Keratinocyte (primary cell): ENCODE measurements around the gene MYO1G. TPM values are rescaled to one million over a fixed set of nuclear protein-coding genes. Genes with fewer than 3 reads are reported as not detected.

Experiments used
- DNase-seq: peaks from one replicate; pipeline ENCODE4 v3.0.0-alpha.2; 2011; ENCODE audit warnings: low read depth, missing footprints, low spot score
- FAIRE-seq: peaks from 2 replicates; lab custom pipeline; 2011; peaks lifted over from hg19 to GRCh38; lab: Jason Lieb, UNC
- H2AFZ ChIP-seq: 2 replicates; pipeline ENCODE4 v1.6.0; 2012; ENCODE audit warnings: low read length, control low read depth, inconsistent platforms; ENCODE audit not compliant: control insufficient read depth
- H3K27ac ChIP-seq: 2 replicates; pipeline ENCODE4 v1.5.1; 2011; ENCODE audit warnings: low read length; ENCODE audit not compliant: control insufficient read depth, insufficient read depth
- H3K27me3 ChIP-seq: 3 replicates; pipeline ENCODE4 v1.6.0; 2011; ENCODE audit warnings: low read length; ENCODE audit not compliant: control insufficient read depth, insufficient read depth; ENCODE audit errors: extremely low read depth
- H3K36me3 ChIP-seq, 2 experiments: 2 replicates in 1 of 2; 3 replicates in 1 of 2; pipeline ENCODE4 v1.5.1; 2011; ENCODE audit warnings: low read length in 2 of 2, mild to moderate bottlenecking in 1 of 2; ENCODE audit not compliant: control insufficient read depth in 2 of 2, insufficient read depth in 2 of 2; ENCODE audit errors: extremely low read depth in 1 of 2
- H3K4me1 ChIP-seq: 3 replicates; pipeline ENCODE4 v1.5.1; 2011; ENCODE audit warnings: low read length; ENCODE audit not compliant: control insufficient read depth, insufficient read depth; ENCODE audit errors: extremely low read depth
- H3K4me2 ChIP-seq: 3 replicates; pipeline ENCODE4 v1.6.0; 2011; ENCODE audit warnings: low read depth, low read length; ENCODE audit not compliant: control insufficient read depth, insufficient read depth; ENCODE audit errors: extremely low read depth
- H3K4me3 ChIP-seq, 3 experiments: fragments of 200-600 bp in 1 of 3; sonication (generic) in 1 of 3; 2 replicates in 2 of 3; 3 replicates in 1 of 3; pipeline ENCODE4 v1.5.1; 2011 to 2016; ENCODE audit warnings: low read length in 3 of 3, mild to moderate bottlenecking in 3 of 3, control low read depth in 2 of 3, inconsistent platforms in 1 of 3, low read depth in 1 of 3, mixed read lengths in 1 of 3, mixed run types in 1 of 3, moderate library complexity in 1 of 3; ENCODE audit not compliant: control insufficient read depth in 2 of 3, insufficient read depth in 2 of 3; ENCODE audit errors: extremely low read depth in 1 of 3
- H3K79me2 ChIP-seq: 2 replicates; pipeline ENCODE4 v1.6.0; 2012; ENCODE audit warnings: low read length; ENCODE audit not compliant: control insufficient read depth, insufficient read depth
- H3K9ac ChIP-seq: 3 replicates; pipeline ENCODE4 v1.6.0; 2011; ENCODE audit warnings: low read length; ENCODE audit not compliant: control insufficient read depth, insufficient read depth; ENCODE audit errors: extremely low read depth
- H3K9me1 ChIP-seq: 3 replicates; pipeline ENCODE4 v1.6.0; 2011; ENCODE audit warnings: low read length; ENCODE audit not compliant: control insufficient read depth, insufficient read depth; ENCODE audit errors: extremely low read depth
- H3K9me3 ChIP-seq: 2 replicates; pipeline ENCODE4 v1.5.1; 2012; ENCODE audit warnings: low read depth, low read length; ENCODE audit not compliant: control insufficient read depth
- H4K20me1 ChIP-seq: 3 replicates; pipeline ENCODE4 v1.6.0; 2011; ENCODE audit warnings: low read length; ENCODE audit not compliant: control insufficient read depth, insufficient read depth; ENCODE audit errors: extremely low read depth
- CTCF ChIP-seq, 3 experiments: IDR thresholded peaks in 1 of 3; conservative IDR thresholded peaks in 1 of 3; optimal IDR thresholded peaks in 1 of 3; 2 replicates in 2 of 3; 3 replicates in 1 of 3; pipeline versions ENCODE3 to v1.5.1; 2011; ENCODE audit warnings: low read length in 3 of 3, mild to moderate bottlenecking in 3 of 3, moderate library complexity in 2 of 3, control low read depth in 1 of 3, inconsistent platforms in 1 of 3; ENCODE audit not compliant: insufficient read depth in 2 of 3; ENCODE audit errors: extremely low read depth in 1 of 3
- EZH2 ChIP-seq: IDR thresholded peaks from one replicate; pipeline ENCODE4 v1.6.1; 2012; ENCODE audit warnings: inconsistent platforms, mild to moderate bottlenecking, low read length, moderate library complexity
- dilution Hi-C: fragments of 300-500 bp; cut with MboI; formaldehyde crosslinking; loops from one replicate; pipeline ENCODE4 v1.7.0; 2020; ENCODE audit warnings: low sequenced_read_pairs; ENCODE audit not compliant: extremely low pct_ligation_motif_present
- polyA plus RNA-seq, 5 experiments: library from polyadenylated mRNA; depleted of rRNA in 3 of 5; stranded (reverse) in 3 of 5; stranded (forward) in 1 of 5; unstranded in 1 of 5; fragments of >200 nt; gene quantifications; 1 replicate in 1 of 5; 2 replicates in 3 of 5; 3 replicates in 1 of 5; pipeline versions ENCODE4 v1.2.1 to v1.2.3, GENCODE V29; 2011 to 2012; ENCODE audit warnings: missing spikeins in 2 of 5, low read depth in 1 of 5, low replicate concordance in 1 of 5

Gene MYO1G
- polyA plus RNA-seq, 1 donor (not counting 4 experiments of a cell fraction or from before 2014, with no cell fraction given), result 0.03 TPM

- dilution Hi-C loops, result no loop called here
- no peak overlapping the region for H2AFZ ChIP-seq
- peak overlapping the region; percentile 99 for H3K4me2 ChIP-seq
- peaks cover 21 to 38% of the 10 kb centered on the region in 2 experiments for H3K36me3 ChIP-seq
- H3K79me2 ChIP-seq, result peaks cover 39% of the 10 kb centered on the region
- H3K27ac ChIP-seq, result peak overlapping the region; percentile 98
- peaks cover 20% of the 10 kb centered on the region for H4K20me1 ChIP-seq
- no peak for TF ChIP-seq CTCF (optimal IDR thresholded peaks at IDR 0.05 in 1 of 3, IDR thresholded peaks at IDR 0.05 in 1 of 3, conservative IDR thresholded peaks at IDR 0.05 in 1 of 3; ENCODE audit: extremely low read depth in 1 of 3, insufficient read depth in 2 of 3, low read length in 3 of 3)
- TF ChIP-seq EZH2, result no peak
- DNase-seq, result no peak
- H3K4me1 ChIP-seq, result peaks cover 38% of the 10 kb centered on the region
- no peaks in the 10 kb centered on the region for H3K9me1 ChIP-seq
- FAIRE-seq, result no peak
- H3K9ac ChIP-seq, result peak overlapping the region; percentile 100
- H3K9me3 ChIP-seq, result no peaks in the 10 kb centered on the region
- H3K27me3 ChIP-seq, result no peaks in the 10 kb centered on the region
- H3K4me3 ChIP-seq, result peak overlapping the region; percentile 77 to 100 (median 99)
Observed at GRCh38 chr7:44985900-44986217, 7.0 kb upstream of the MYO1G start.

GRCh38 chr7:44985033-44985695 lies 6.3 kb upstream of the MYO1G start:
- Histone ChIP-seq H3K4me3 (peak overlapping the region; percentile 77 to 100 (median 99)), H3K27ac (peak overlapping the region; percentile 98), H3K36me3 (peaks cover 21 to 38% of the 10 kb centered on the region in 2 experiments), H2AFZ (no peak overlapping the region), H3K4me1 (peaks cover 38% of the 10 kb centered on the region), H3K9ac (peak overlapping the region; percentile 100), H3K9me3 (no peaks in the 10 kb centered on the region), H4K20me1 (peaks cover 20% of the 10 kb centered on the region), H3K79me2 (peaks cover 39% of the 10 kb centered on the region), H3K9me1 (no peaks in the 10 kb centered on the region), H3K4me2 (peak overlapping the region; percentile 99), H3K27me3 (no peaks in the 10 kb centered on the region)
- FAIRE-seq (no peak), DNase-seq (no peak)
- dilution Hi-C loops, result no loop called here
- no peak for TF ChIP-seq EZH2
- TF ChIP-seq CTCF (optimal IDR thresholded peaks at IDR 0.05 in 1 of 3, IDR thresholded peaks at IDR 0.05 in 1 of 3, conservative IDR thresholded peaks at IDR 0.05 in 1 of 3; ENCODE audit: extremely low read depth in 1 of 3, insufficient read depth in 2 of 3, low read length in 3 of 3), result no peak
